ENCODE measurements around the gene PEAK3.
A peak's percentile ranks its signal among the peaks of the same experiment; 100 is the strongest.

The PEAK3 gene

DNA sequence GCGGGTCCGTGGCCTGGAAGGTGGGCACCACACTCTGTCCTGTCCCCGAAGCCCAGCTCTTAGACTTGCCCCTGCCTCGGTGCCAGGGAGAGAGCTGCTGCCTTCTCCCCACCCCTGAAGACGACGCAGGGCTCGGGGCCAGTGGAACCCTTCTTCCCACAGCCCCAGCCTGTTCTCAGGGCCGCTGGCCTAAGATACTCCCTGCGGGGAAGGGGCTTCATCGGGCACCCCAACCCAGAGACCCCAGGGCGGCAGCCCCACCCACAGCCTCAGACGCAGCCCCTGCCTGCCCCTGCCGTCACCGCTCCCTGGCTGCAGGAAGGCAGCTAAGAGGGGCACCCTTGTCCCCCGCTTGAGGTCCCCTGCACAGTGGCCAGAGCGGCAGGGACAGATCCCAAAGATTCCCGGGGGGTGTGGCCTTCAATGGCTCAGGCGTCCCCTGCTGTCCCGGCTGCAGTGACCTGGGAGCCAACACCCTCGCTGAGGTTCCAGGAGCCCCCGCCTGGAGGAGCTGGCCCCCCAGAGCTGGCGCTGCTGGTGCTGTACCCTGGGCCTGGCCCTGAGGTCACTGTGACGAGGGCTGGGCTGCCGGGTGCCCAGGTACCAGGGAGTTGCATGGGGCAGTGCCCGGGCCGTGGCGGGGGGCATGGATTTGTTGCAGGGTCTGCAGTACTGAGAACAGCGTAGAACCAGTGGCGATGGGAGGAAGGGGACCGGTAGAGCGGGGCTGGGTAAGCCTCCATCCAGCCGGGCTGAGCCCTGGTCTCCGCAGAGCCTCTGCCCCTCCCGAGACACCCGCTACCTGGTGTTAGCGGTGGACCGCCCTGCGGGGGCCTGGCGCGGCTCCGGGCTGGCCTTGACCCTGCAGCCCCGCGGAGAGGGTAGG is 31.9 kb downstream of the PEAK3 start:
- peak; percentile 37 for DNase-seq

DNA sequence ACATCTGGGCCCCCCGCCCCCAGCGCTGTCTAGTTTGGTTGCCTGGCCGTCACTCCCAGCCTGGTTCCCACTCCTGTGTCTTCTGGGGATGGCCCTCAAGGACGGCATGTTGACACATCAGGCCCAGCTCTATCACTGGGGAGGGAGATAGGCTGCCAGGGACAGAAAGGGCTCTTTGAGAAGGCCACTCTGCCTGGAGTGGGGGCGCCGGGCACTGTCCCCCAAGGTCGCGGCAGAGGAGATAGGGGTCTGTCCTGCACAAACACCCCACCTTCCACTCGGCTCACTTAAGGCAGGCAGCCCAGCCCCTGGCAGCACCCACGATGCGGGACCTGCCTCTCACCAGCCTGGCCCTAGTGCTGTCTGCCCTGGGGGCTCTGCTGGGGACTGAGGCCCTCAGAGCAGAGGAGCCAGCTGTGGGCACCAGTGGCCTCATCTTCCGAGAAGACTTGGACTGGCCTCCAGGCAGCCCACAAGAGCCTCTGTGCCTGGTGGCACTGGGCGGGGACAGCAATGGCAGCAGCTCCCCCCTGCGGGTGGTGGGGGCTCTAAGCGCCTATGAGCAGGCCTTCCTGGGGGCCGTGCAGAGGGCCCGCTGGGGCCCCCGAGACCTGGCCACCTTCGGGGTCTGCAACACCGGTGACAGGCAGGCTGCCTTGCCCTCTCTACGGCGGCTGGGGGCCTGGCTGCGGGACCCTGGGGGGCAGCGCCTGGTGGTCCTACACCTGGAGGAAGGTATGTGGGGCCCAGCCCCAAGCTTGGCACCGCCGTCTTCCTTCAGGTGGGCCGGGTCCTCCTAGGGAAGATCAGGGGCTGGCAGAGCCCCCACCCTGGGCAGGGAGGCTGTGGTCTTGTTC is 32.7 kb downstream of the PEAK3 start, which contains the start of gene AMH:
TSS of gene AMH (plus strand) at position 314 of the 857 bp plus-strand sequence. CDS start at position 324, 10 bp downstream.
- DNase-seq: no peak

GRCh38 chr19:2248136-2249009 is 33.6 kb downstream of the PEAK3 start:
- no peak for DNase-seq

- no peak for DNase-seq
These were observed 34.4 kb downstream of the PEAK3 start for GRCh38 chr19:2247433-2248101.

DNA sequence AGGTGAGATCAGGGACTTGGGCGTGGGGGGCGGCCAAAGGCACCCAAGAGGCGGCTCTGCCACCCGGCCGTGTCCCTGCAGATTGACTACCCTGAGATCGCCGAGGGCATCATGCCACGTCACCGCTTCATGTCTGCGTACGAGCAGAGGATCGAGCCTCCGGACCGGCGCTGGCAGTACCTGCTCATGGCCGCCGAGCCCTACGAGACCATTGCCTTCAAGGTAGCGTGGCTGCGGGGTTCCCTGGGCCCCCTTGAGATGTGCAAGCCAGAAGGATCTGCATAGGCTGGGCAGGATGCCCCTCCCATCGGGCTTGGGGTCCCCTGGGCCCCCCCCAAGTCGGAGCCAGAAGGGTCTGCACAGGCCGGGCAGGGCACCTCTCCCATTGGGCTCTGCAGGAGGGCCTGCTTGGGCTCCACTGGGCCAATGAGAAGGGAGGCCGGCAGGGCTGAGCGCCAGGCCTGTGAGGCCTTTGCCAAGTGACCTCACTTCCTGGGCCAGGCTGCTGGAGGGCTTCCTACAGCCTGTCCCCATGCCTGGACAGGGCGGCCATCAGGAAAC is 35.1 kb downstream of the PEAK3 start:
- DNase-seq: no peak

- no peak for DNase-seq
These were observed 35.9 kb downstream of the PEAK3 start for GRCh38 chr19:2246014-2246620.

- no peak for DNase-seq
These were observed 36.7 kb downstream of the PEAK3 start for GRCh38 chr19:2245273-2245672.

- DNase-seq: no peak
These were observed 37.5 kb downstream of the PEAK3 start for GRCh38 chr19:2244486-2244885.

DNA sequence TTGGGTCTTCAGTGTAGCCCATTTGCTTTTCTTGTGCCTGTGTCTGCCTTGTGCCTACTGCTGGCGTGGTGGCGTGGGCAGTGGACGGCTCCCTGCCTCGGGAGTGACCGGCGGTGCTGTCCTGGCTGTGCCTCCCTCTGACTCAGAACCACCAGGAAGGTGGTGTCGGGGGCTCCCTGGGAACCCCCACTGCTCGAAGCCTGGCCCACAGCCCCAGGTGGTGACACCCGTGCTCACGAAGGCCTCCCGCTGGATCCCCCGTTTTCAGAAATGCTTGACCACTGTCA is 37.9 kb downstream of the PEAK3 start:
- no peak for DNase-seq

GRCh38 chr19:2243274-2244124 is 38.5 kb downstream of the PEAK3 start:
- DNase-seq: no peak

DNA sequence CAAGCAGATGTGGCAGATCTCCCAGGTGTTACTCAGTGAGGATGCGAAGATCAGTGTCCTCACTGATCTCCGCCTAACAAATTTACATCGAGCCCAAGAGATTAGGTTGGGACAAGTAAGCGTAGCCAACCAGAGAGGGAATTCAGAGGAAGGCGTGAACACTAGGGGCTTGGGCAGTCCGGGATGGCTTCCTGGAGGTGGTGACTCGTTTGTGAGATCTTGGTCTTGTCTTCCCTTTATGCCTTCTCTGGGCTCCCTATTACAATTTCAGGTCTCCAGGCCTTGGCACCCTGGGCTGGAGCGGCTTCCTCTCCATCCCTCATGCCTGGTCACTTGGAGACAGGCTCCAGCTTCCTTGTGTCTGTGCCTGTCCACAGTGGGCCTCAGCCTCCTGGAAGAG is 39.2 kb downstream of the PEAK3 start:
- DNase-seq: no peak

GRCh38 chr19:2242092-2242537 is 39.9 kb downstream of the PEAK3 start:
- DNase-seq: no peak

DNA sequence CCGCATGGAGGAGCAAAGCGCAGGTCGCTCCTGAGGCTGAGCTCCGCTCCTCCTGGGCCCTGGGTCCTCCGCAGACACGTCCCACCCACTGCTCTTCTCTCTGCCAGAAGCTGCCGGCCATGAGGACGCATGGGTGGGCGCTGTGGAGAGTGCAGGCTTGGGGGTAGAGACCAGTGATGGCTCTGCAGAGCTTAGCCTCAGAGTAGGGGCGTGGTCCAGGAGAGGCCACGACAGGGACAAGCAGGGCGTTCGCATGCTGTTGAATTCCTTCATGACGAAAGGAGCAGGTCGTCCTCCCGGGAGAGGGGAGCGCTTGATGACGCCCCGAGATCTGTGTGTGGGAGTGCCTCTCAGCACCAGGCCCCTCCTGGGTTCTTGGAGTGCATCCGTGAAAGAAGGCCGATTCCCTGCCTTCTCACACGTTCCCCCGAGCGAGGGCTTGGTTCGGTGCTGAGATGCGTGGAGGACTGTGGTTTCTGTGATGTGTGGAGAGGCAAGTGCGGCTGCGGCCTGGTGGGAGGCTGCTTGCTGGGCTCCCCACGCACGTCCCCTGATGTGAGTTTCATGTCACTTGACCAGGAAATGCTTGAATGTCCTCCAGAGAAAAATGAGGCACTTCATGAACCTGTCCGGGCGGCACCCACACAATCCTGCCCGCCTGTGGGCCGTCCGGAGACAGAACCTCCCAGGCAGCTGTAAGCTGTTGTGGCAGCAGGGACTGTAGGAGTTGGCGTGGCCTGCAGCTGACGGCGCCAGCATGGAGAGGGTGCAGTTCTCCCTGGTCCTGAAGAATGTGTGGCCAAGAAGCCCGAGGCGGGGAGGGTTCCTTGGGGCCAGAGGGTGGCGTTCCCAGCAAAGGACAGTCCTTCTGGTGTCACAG is 40.9 kb downstream of the PEAK3 start:
- DNase-seq: no peak

- no peak for DNase-seq
These were observed 41.9 kb downstream of the PEAK3 start for GRCh38 chr19:2239771-2240770.

GRCh38 chr19:2239173-2239572 is 42.8 kb downstream of the PEAK3 start:
- no peak for DNase-seq

DNA sequence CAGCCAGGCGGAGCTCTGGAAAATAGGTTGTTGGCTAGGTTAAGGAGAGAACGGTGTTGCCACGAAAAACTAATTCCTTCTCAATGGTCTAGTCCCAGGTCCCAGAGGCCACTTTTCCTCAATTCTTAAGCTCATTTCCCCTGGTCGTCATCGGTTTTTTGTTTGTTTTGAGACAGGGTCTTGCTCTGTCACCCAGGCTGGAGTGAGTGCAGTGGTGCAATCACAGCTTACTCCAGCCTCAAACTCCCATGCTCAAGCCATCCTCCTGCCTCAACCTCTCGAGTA is 44.2 kb downstream of the PEAK3 start:
- DNase-seq: no peak

DNA sequence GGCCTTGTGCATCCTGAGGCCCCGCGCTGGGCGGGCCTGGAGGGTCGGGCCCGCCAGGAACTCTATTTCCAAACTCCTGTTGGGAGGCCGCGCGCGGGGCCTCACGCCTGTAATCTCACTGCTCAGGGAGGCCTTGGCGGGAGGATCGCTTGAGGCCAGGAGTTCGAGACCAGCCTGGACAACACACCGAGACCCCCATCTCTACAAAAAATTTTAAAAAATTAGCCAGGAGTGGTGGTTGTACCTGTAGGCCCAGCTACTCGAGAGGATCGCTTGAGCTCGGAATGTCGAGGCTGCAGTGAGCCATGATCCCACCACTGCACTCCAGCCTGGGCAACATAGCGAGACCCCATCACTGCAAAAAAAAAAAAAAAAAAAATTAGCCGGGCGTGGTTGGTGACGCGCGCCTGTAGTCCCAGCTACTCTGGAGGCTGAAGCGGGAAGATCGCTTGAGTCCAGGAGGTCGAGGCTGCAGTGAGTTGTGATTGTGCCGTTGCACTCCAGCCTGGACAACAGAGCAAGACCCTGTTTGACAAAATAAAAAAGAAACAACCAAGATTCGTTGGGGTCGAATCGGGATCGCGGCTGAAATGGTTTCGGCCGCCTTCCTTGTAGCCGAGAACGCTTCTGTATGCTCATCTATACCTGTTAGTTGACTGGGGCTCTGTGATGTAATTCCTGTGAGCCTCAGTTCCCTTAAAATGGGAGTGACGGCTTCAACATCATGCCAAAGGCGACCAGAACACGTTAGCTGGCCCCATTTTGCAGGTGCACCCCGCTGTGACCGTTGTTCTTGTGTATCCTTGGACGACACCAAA is 44.7 kb downstream of the PEAK3 start:
- no peak for DNase-seq

Data from right kidney (tissue), 1 donor.